Peyer's patch (tissue), 4 donors: ENCODE data around the gene RDH16.

Experiments used
- CTCF ChIP-seq, 6 experiments: fragments of 450-650 bp in 4 of 6; fragments of 200-600 bp in 2 of 6; sonication (generic) in 1 of 6; IDR thresholded peaks; one replicate each; pipeline ENCODE4 v1.5.1; 2017 to 2019; ENCODE audit warnings: antibody characterized with exemption in 6 of 6, mild to moderate bottlenecking in 3 of 6, moderate library complexity in 1 of 6
- POLR2A ChIP-seq, 2 donors: fragments of 450-650 bp; IDR thresholded peaks; one replicate each; pipeline ENCODE4 v1.5.1; 2017; ENCODE audit warnings: antibody characterized with exemption in 2 of 2, mild to moderate bottlenecking in 2 of 2, moderate library complexity in 2 of 2

GRCh38 chr12:57000393-57000792 lies 43.0 kb upstream of the RDH16 start:
- TF ChIP-seq CTCF (IDR thresholded peaks at IDR 0.05) (no peak), POLR2A (IDR thresholded peaks at IDR 0.05) (no peak)
